B cell (primary cell): ENCODE results near the gene CLEC6A.

Source experiments
- CTCF ChIP-seq: fragments of 200-600 bp; IDR thresholded peaks from one replicate; pipeline ENCODE4 v1.8.0; 2022; ENCODE audit warnings: antibody characterized with exemption, mild to moderate bottlenecking
- EZH2 ChIP-seq: IDR thresholded peaks from 2 replicates; pipeline ENCODE4 v1.6.1; 2012; ENCODE audit warnings: borderline replicate concordance, low read depth, mild to moderate bottlenecking, moderate library complexity, low read length; ENCODE audit not compliant: insufficient read depth, poor library complexity, severe bottlenecking

GRCh38 chr12:8453796-8454195 lies 2.0 kb upstream of the CLEC6A start:
- TF ChIP-seq EZH2, result no peak
- no peak for TF ChIP-seq CTCF
